NCI-H2081 treated with DMSO at 0.1 percent for 48 hours (cell line): ENCODE measurements around the gene TAGLN2.

ENCODE experiments used
- DNase-seq: peaks from one replicate; lab custom pipeline; 2025; lab: John Stamatoyannopoulos, UW

Gene TAGLN2

GRCh38 chr1:159949123-159949522, 23.8 kb upstream of the TAGLN2 start:
- DNase-seq = no peak

GRCh38 chr1:159947942-159948341, 22.6 kb upstream of the TAGLN2 start:
- no peak for DNase-seq

GRCh38 chr1:159946242-159947187, 21.2 kb upstream of the TAGLN2 start:
- DNase-seq = no peak

- DNase-seq = peak; percentile 72
Observed at GRCh38 chr1:159945483-159946241, 20.4 kb upstream of the TAGLN2 start, which contains the start of gene IGSF9. Gene IGSF9, minus strand, starts transcription at chr1:159945613. Its CDS starts 2,159 bp downstream, at chr1:159943454.

GRCh38 chr1:159944623-159945455, 19.5 kb upstream of the TAGLN2 start:
- DNase-seq = no peak

GRCh38 chr1:159943908-159944622, 18.8 kb upstream of the TAGLN2 start:
- DNase-seq = no peak

- DNase-seq = no peak
Observed at GRCh38 chr1:159943278-159943640, 18.0 kb upstream of the TAGLN2 start.

GRCh38 chr1:159942632-159943277, 17.4 kb upstream of the TAGLN2 start:
- no peak for DNase-seq

GRCh38 chr1:159941591-159942560, 16.6 kb upstream of the TAGLN2 start:
- DNase-seq = peak; percentile 57

- no peak for DNase-seq
Observed at GRCh38 chr1:159941141-159941540, 15.8 kb upstream of the TAGLN2 start.

- no peak for DNase-seq
Observed at GRCh38 chr1:159940006-159940620, 14.8 kb upstream of the TAGLN2 start.

GRCh38 chr1:159939678-159940002, 14.3 kb upstream of the TAGLN2 start:
- DNase-seq = no peak

- no peak for DNase-seq
Observed at GRCh38 chr1:159938905-159939677, 13.8 kb upstream of the TAGLN2 start.

- DNase-seq = no peak
Observed at GRCh38 chr1:159938211-159938852, 13.0 kb upstream of the TAGLN2 start.

- no peak for DNase-seq
Observed at GRCh38 chr1:159937054-159937750, 11.9 kb upstream of the TAGLN2 start.

- DNase-seq = no peak
Observed at GRCh38 chr1:159936273-159936904, 11.1 kb upstream of the TAGLN2 start.

- no peak for DNase-seq
Observed at GRCh38 chr1:159935719-159936272, 10.5 kb upstream of the TAGLN2 start.
